Measurements from ENCODE around the gene STOM.
A peak's percentile ranks its signal among the peaks of the same experiment; 100 is the strongest.

The STOM gene

GRCh38 chr9:121344184-121344583 is 25.9 kb downstream of the STOM start:
- DNase-seq, result peak; percentile 1

- DNase-seq, result no peak
Observed at GRCh38 chr9:121340676-121341392, 29.2 kb downstream of the STOM start.

- DNase-seq, result no peak
Observed at GRCh38 chr9:121339437-121339836, 30.6 kb downstream of the STOM start.

- no peak for DNase-seq
Observed at GRCh38 chr9:121336665-121337064, 33.4 kb downstream of the STOM start.

GRCh38 chr9:121333950-121334773 is 35.9 kb downstream of the STOM start:
- no peak for DNase-seq

GRCh38 chr9:121331992-121332685 is 37.9 kb downstream of the STOM start:
- DNase-seq, result no peak

- DNase-seq, result no peak
Observed at GRCh38 chr9:121331549-121331948, 38.5 kb downstream of the STOM start.

- DNase-seq, result no peak
Observed at GRCh38 chr9:121328876-121329681, 41.0 kb downstream of the STOM start.

- DNase-seq, result no peak
Observed at GRCh38 chr9:121328476-121328875, 41.6 kb downstream of the STOM start.

- no peak for DNase-seq
Observed at GRCh38 chr9:121326901-121327613, 43.0 kb downstream of the STOM start.

GRCh38 chr9:121326130-121326838 is 43.8 kb downstream of the STOM start:
- DNase-seq, result no peak

GRCh38 chr9:121325387-121325786 is 44.7 kb downstream of the STOM start:
- no peak for DNase-seq

GRCh38 chr9:121324755-121325154 is 45.3 kb downstream of the STOM start:
- DNase-seq, result no peak

- no peak for DNase-seq
Observed at GRCh38 chr9:121324316-121324715, 45.7 kb downstream of the STOM start.

GRCh38 chr9:121323449-121324151 is 46.5 kb downstream of the STOM start:
- no peak for DNase-seq

GRCh38 chr9:121322737-121323448 is 47.2 kb downstream of the STOM start:
- DNase-seq, result no peak

GRCh38 chr9:121322037-121322736 is 47.9 kb downstream of the STOM start:
- DNase-seq, result no peak

- no peak for DNase-seq
Observed at GRCh38 chr9:121321016-121321503, 49.0 kb downstream of the STOM start.

GRCh38 chr9:121319383-121319780 is 50.7 kb downstream of the STOM start:
- DNase-seq, result no peak

Measured in NCI-H748 treated with DMSO at 0.1 percent for 48 hours (cell line).